Brain microvascular endothelial cell (primary cell): Measurements from ENCODE around the gene CLCNKA.

ENCODE experiments used
- DNase-seq: peaks from one replicate; pipeline ENCODE4 v3.0.0-alpha.2; 2020
- H3K27ac ChIP-seq: fragments of 250-450 bp; sonication (Bioruptor Pico); 2 replicates; pipeline ENCODE4 v1.5.1; 2020; ENCODE audit warnings: mild to moderate bottlenecking, moderate library complexity
- H3K27me3 ChIP-seq: fragments of 250-450 bp; sonication (Bioruptor Pico); replicated peaks from 2 replicates; pipeline ENCODE4 v1.5.1; 2020; ENCODE audit warnings: mild to moderate bottlenecking
- H3K36me3 ChIP-seq: fragments of 250-450 bp; sonication (Bioruptor Pico); replicated peaks from 2 replicates; pipeline ENCODE4 v1.5.1; 2020; ENCODE audit warnings: mild to moderate bottlenecking
- H3K4me3 ChIP-seq: 2 replicates; pipeline ENCODE4 v1.5.1; 2011; ENCODE audit warnings: low read depth, mild to moderate bottlenecking, control low read depth, low read length, moderate library complexity
- CTCF ChIP-seq: IDR thresholded peaks from 2 replicates; pipeline ENCODE4 v1.5.1; 2011; ENCODE audit warnings: low read depth, mild to moderate bottlenecking, moderate library complexity, low read length, control low read depth, inconsistent platforms; ENCODE audit errors: missing control alignments
- in situ Hi-C: cut with HindIII; loops from 2 replicates; pipeline ENCODE4 v1.10.0; 2017; ENCODE audit warnings: low sequenced_read_pairs, low pct_ligation_motif_present

CLCNKA gene

GRCh38 chr1:16075337-16076030 is 53.6 kb downstream of the CLCNKA start:
- Histone ChIP-seq H3K27me3 (no peaks in the 10 kb centered on the region), H3K27ac (peak overlapping the region; percentile 27), H3K4me3 (no peak overlapping the region), H3K36me3 (no peaks in the 10 kb centered on the region)
- no peak for TF ChIP-seq CTCF
- DNase-seq, result no peak
- in situ Hi-C loops, result no loop called here

GRCh38 chr1:16076031-16076864 is 54.4 kb downstream of the CLCNKA start:
- peak; percentile 93 for DNase-seq
- Histone ChIP-seq H3K27me3 (no peaks in the 10 kb centered on the region), H3K4me3 (no peak overlapping the region), H3K36me3 (no peaks in the 10 kb centered on the region), H3K27ac (peak overlapping the region; percentile 27)
- in situ Hi-C loops, result no loop called here
- no peak for TF ChIP-seq CTCF

GRCh38 chr1:16076865-16077238 is 55.0 kb downstream of the CLCNKA start:
- DNase-seq, result no peak
- no peak for TF ChIP-seq CTCF
- H3K27ac ChIP-seq, result no peak overlapping the region
- H3K4me3 ChIP-seq, result no peak overlapping the region
- H3K27me3 ChIP-seq, result no peaks in the 10 kb centered on the region
- no peaks in the 10 kb centered on the region for H3K36me3 ChIP-seq
- in situ Hi-C loops, result no loop called here

- in situ Hi-C loops, result no loop called here
- H3K27me3 ChIP-seq, result no peaks in the 10 kb centered on the region
- DNase-seq, result no peak
- H3K27ac ChIP-seq, result no peak overlapping the region
- no peak overlapping the region for H3K4me3 ChIP-seq
- no peaks in the 10 kb centered on the region for H3K36me3 ChIP-seq
- TF ChIP-seq CTCF, result no peak
Measured at GRCh38 chr1:16077406-16078245, 55.8 kb downstream of the CLCNKA start.

- TF ChIP-seq CTCF, result peak; percentile 98
- H3K36me3 ChIP-seq, result no peaks in the 10 kb centered on the region
- H3K27ac ChIP-seq, result no peak overlapping the region
- in situ Hi-C loops, result no loop called here
- DNase-seq, result peak; percentile 61
- no peak overlapping the region for H3K4me3 ChIP-seq
- no peaks in the 10 kb centered on the region for H3K27me3 ChIP-seq
Measured at GRCh38 chr1:16078925-16079656, 57.3 kb downstream of the CLCNKA start.
